Suppressor macrophage treated with lipopolysaccharide for 1 hour (primary cell): ENCODE results near the gene ZNF892.
A peak's percentile ranks its signal among the peaks of the same experiment; 100 is the strongest.
"Not testable (repeated sequence)": the region's sequence is repeated elsewhere in the genome, so short reads cannot be mapped to it uniquely, and the experiment has no call there.

Experiments
- DNase-seq, 3 donors: peaks; one replicate each; pipeline ENCODE4 v3.0.0-alpha.2; 2020 to 2022

ZNF892 gene

GRCh38 chr2:95231723-95232122 lies 24.4 kb downstream of the ZNF892 start:
- peak; percentile 74 to 82 (median 79) for DNase-seq

DNA sequence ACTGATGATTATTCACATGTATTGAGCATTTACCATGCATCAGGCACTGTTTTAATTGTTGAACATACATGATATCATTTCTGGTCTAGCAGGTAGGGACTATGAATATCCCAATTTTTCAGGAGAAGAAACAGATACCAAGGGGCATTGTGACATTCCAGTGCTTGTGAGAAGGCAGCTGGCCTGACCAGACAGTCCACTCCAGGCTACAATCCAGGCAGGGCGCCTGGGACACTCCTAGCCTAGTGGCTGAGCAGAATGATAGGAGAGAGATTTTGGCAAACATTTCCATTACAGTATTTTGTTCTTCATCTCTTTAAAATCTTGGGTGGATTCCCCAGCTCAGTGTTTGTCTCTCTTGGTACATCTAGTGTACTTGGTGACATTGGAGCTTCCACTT lies 24.9 kb downstream of the ZNF892 start:
- no peak for DNase-seq

DNA sequence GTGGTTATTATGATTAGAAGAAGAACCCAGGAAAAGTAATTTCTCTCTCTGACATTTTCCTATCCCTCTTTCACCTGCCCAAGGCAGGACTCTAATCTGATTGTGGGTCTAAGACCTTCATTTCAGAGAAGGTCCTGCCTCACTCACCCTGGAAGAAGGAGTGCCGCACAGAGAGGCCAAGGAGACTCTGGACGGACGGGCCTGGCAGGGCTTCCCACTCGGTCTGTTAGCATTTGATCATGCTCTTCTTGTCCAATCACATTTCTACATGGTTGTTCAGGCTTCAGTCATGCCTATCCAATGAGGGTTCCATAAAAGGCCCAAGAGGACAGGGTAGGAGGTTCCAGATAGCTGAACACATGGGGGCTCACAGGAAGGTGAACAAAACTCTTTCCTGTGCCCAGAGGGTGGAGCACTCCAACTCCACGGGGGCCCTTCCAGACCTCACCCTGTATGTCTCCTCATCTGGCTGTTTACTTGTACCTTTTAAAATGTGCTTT lies 27.0 kb downstream of the ZNF892 start:
- DNase-seq = no peak

GRCh38 chr2:95234816-95235215 lies 27.5 kb downstream of the ZNF892 start:
- DNase-seq = no peak

DNA sequence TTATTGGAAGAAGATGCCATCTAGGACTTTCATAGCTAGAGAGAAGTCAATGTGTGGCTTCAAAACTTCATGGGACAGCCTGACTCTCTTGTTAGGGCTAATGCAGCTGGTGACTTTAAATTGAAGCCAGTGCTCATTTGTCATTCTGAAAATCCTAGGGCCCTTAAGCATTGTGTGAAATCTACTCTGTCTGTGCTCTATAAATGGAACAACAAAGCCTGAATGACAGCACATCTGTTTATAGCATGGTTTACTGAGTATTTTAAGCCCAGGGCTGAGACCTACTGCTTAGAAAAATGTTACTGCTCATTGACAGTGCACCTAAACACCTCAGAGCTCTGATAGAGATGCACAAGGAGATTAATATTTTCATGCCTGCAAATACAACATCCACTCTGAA lies 30.8 kb downstream of the ZNF892 start:
- no peak for DNase-seq

- DNase-seq = no peak
Measured at GRCh38 chr2:95240091-95240490, 32.8 kb downstream of the ZNF892 start.

DNA sequence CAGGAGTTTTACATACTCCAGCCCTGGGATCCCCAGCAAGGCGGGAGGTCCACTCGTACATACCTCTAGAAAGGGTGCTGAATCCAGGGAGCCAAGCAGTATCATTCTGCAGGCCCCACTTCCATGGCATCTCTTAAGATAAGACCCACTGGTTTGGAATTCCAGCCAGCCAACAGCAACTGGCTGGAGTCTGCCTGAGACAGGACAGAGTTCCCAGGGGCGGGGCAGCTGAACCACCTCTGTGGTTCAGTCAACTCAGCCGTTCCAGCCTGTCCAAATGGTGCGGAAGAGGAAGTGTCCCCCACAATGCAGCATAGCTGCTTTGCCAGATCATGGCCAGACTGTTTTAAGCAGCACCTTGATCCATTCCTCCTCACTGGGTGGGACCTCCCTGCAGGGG lies 33.2 kb downstream of the ZNF892 start:
- no peak for DNase-seq

DNA sequence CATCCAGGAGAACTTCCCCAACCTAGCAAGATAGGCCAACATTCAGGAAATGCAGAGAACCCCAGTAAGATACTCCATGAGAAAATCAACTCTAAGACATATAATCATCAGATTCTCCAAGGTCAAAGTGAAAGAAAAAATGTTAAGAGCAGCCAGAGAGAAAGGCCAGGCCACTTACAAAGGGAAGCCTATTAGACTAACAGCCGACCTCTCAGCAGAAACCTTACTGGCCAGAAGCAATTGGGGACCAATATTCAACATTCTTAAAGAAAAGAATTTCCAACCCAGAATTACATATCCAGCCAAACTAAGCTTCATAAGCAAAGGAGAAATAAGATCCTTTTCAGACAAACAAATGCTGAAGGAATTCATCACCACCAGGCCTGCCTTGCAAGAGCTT lies 34.8 kb downstream of the ZNF892 start:
- not testable (repeated sequence) for DNase-seq
